GM20431 (cell line): Measurements from ENCODE around the gene TEX29.

Source experiments
- in situ Hi-C: fragments of 300-500 bp; cut with MseI, MboI; formaldehyde crosslinking; loops from one replicate; pipeline ENCODE4 v1.15.0; 2020; ENCODE audit warnings: low sequenced_read_pairs; ENCODE audit not compliant: unreplicated experiment

Gene TEX29

DNA sequence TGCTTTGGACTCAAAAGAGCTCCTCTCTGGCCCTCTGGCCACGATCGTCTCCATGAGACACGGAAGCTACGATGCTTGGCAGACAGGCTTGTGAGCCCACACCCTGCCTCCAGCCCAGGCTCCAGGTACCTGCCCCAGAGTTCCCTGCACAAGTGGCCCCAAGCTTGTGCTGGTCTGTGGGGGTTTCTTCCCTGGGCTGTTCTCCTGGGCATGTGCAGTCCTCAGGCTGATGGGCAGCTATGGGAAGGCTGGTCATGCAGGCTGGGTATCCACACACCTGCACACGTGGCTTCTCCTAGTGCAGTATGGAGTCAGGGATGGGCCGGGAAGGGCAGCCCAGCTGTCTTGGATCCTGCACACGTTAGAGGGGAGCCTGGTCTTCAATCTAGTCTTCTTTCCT, 43.1 kb downstream of the TEX29 start:
- in situ Hi-C loops, result no loop called here

GRCh38 chr13:111365149-111366005, 44.9 kb downstream of the TEX29 start:
- in situ Hi-C loops, result no loop called here

- in situ Hi-C loops, result no loop called here
Measured at GRCh38 chr13:111367340-111367739, 46.9 kb downstream of the TEX29 start.

DNA sequence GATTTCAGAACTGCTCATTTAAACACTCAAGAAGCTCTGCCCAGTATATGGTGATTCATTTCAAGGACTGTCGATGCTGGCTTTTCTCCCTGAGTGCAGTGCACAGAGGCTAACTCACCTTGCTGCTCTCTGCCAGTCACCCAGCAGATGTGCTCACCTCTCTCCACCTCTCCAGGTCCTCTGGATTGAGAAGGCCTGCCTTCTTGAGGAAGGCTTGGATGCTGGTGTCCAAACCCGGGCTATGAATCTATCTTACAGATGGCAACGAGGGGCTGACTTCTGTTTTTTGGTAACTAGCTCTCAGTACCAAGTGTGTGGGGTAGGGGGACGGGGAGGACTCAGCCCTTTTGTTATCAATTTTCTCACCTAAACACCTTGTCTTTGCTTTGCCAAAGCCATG, 47.6 kb downstream of the TEX29 start:
- in situ Hi-C loops, result no loop called here

GRCh38 chr13:111370147-111370546, 49.7 kb downstream of the TEX29 start:
- in situ Hi-C loops, result no loop called here

- in situ Hi-C loops, result no loop called here
Measured at GRCh38 chr13:111370570-111371535, 50.4 kb downstream of the TEX29 start.

GRCh38 chr13:111371720-111372119, 51.3 kb downstream of the TEX29 start:
- in situ Hi-C loops, result no loop called here

DNA sequence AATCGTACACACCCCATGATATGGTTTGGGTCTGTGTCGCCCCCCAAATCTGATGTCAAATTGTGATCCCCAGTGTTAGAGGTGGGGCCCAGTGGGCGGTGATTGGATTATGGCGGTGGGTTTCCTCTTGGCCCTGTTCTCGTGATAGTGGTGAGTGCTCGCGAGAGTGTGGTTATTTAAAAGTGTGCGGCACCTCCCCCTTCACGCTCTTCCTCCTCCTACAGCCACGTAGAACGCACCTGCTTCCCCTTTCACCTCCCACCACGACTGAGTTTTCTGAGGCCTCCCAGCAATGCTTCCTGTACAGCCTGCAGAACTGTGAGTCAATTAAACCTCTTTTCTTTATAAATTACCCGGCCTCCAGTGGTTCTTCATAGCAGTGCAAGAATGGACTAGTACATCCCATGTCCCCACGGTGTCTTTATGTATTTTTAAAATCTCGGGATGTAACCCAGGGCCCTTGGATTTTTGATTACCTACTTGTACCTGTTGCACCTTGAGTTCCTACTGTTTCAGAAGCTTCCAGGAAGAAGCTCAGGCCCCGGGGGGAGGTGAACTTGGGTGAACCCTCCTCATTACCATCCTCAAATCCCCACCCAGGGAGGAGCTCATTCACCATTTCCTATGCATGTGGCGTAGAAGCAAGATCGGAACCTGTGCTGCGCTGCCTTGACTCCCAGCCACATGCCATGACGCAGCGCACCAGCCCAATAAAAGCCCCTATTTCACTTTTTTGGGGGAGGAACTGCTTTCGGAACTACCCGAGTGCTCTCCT, 52.4 kb downstream of the TEX29 start:
- in situ Hi-C loops, result no loop called here

DNA sequence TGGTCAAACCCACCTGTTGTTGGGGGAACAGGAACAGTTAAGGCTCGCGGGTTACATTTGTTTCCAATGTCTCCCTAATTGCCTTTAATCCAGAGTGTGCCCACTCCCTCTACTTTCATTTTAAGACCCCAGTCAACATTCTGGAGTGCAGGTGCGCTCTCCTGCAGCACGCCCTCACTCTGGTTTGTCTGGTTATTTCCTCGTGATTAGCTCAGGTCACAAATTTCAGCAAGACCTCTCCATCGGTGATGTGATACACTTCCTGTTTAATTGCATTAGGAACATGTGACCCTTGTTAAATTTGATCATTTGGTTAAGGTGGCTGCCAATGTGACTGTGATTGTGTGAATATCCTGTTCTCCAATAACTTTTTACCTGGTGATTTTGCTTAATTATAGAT, 53.0 kb downstream of the TEX29 start:
- in situ Hi-C loops, result no loop called here

GRCh38 chr13:111380431-111380830, 60.0 kb downstream of the TEX29 start:
- in situ Hi-C loops, result no loop called here

DNA sequence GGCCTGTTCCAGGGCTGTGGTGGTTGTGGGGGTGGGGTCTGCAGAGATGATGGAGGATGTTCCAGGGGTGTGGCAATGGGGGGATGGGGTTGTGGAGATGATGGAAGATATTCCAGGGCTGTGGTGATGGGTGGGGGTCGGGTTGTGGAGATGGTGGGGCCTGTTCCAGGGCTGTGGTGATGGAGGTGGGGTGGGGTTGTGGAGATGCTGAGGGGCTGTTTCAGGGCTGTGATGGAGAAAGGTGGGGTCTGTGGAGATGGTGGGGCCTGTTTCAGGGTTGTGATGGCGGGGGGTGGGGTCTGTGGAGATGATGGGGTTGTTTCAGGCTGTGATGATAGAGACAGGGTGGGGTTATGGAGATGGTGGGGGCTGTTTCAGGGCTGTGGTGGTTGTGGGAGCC, 62.0 kb downstream of the TEX29 start:
- in situ Hi-C loops, result no loop called here

DNA sequence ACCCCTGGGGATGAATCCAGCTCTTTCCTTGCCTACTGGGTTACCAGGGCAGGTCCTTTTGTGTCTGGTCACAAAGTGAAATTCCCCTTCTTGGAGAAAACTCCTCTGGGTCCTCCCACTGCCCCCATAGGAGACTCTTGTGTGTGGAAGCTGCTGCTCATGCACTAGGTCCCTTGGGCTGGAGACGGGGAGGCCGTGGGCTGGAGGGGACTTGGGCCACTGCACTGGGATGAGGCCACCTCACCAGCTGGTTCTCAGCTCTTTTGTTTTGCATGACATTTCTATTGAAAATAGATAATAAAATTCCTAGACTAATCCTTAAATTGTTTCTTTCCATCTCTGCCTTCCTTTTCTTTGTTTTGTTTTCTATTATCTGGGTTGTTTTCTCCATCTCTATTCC, 62.4 kb downstream of the TEX29 start:
- in situ Hi-C loops, result no loop called here

GRCh38 chr13:111383591-111384440, 63.4 kb downstream of the TEX29 start:
- in situ Hi-C loops, result no loop called here

DNA sequence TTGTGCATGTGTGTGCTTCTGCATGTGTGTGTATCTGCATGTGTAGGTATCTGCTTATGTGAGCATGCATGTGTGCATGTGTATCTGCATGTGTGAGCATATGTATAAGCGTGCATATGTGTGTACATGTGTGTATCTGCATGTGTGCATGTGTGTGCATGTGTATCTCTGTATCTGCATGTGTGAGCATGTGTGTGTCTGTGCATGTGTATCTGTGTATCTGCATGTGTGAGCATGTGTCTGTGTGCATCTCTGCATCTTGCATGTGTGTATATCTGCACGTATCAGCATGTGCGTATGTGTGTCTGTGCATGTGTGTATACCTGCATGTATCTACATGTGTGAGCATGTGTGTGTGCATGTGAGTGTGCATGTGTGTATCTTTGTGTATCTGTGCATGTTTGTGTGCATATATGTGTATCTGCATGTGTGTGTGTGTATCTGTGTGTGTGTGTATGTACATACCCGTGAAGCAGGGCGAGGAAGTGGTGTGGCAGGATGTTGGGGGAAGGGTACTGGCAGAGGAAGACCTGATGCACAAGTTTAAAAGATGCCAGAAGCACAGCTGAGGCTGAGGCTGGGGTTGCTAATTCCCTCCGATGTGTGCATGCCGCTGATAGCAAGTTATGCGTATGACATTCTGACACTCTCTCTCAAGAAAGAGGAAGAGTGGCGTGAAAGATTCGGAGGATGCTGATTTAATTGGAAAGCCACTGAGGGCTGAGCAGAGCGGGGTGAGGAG, 64.2 kb downstream of the TEX29 start:
- in situ Hi-C loops, result no loop called here

- in situ Hi-C loops, result no loop called here
Measured at GRCh38 chr13:111385183-111385857, 64.9 kb downstream of the TEX29 start.

- in situ Hi-C loops, result no loop called here
Measured at GRCh38 chr13:111387026-111387871, 66.8 kb downstream of the TEX29 start.

- in situ Hi-C loops, result no loop called here
Measured at GRCh38 chr13:111387945-111388600, 67.6 kb downstream of the TEX29 start.
